IMR-90 (cell line): Measurements from ENCODE around the gene AFG1L. TPM values are rescaled to one million over a fixed set of nuclear protein-coding genes. Genes with fewer than 3 reads are reported as not detected.
A peak's percentile ranks its signal among the peaks of the same experiment; 100 is the strongest.

ENCODE experiments used
- ATAC-seq: fragments of 200-7000 bp; cut with Tn5 transposase; 2 replicates; pipeline ENCODE4 v1.9.1; 2020; ENCODE audit warnings: low read depth, mild to moderate bottlenecking, moderate library complexity
- BruUV-seq: library from RNA; stranded (reverse); fragments of 400-500 nt; replicated peaks from 2 replicates; lab custom pipeline; 2021; lab: Mats Ljungman, UMichigan
- CTCF ChIA-PET: fragments of 300-600 bp; formaldehyde crosslinking; extraction: SDS; loops from one replicate; lab custom pipeline; 2021; ENCODE audit warnings: antibody characterized with exemption; lab: Yijun Ruan, JAX
- POLR2A ChIA-PET: fragments of 300-600 bp; sonication (Branson Sonifier 250); formaldehyde crosslinking; loops from one replicate; lab custom pipeline; 2022; ENCODE audit warnings: antibody characterized with exemption; ENCODE audit not compliant: unreplicated experiment; lab: Charles Lee
- DNase-seq: peaks from one replicate; pipeline ENCODE4 v3.0.0; 2013
- H2AFZ ChIP-seq: replicated peaks from 2 replicates; pipeline ENCODE3; 2013; ENCODE audit warnings: low read length, mild to moderate bottlenecking; ENCODE audit not compliant: poor library complexity
- H2AK5ac ChIP-seq: 2 replicates; pipeline ENCODE4 v1.6.1; 2013; ENCODE audit warnings: low read depth, low read length, inconsistent platforms
- H2AK9ac ChIP-seq: replicated peaks from 2 replicates; pipeline ENCODE3; 2013; ENCODE audit warnings: mild to moderate bottlenecking, low read depth, low read length, moderate library complexity; ENCODE audit not compliant: poor library complexity
- H2BK120ac ChIP-seq: 2 replicates; pipeline ENCODE4 v1.6.1; 2013; ENCODE audit warnings: low read depth, low read length, inconsistent platforms
- H2BK15ac ChIP-seq: 3 replicates; pipeline ENCODE4 v1.6.1; 2013; ENCODE audit warnings: low read depth, low read length, inconsistent platforms
- H2BK20ac ChIP-seq: 2 replicates; pipeline ENCODE4 v1.6.1; 2013; ENCODE audit warnings: low read depth, mild to moderate bottlenecking, inconsistent platforms, low read length, moderate library complexity
- H2BK5ac ChIP-seq: 2 replicates; pipeline ENCODE4 v1.6.1; 2013; ENCODE audit warnings: mild to moderate bottlenecking, low read depth, low read length, inconsistent platforms; ENCODE audit not compliant: poor library complexity, severe bottlenecking
- H3K14ac ChIP-seq: replicated peaks from 2 replicates; pipeline ENCODE4 v1.6.1; 2013; ENCODE audit warnings: low read depth, low read length, inconsistent platforms
- H3K18ac ChIP-seq: 2 replicates; pipeline ENCODE4 v1.6.1; 2013; ENCODE audit warnings: low read depth, low read length, control low read depth
- H3K23ac ChIP-seq: 2 replicates; pipeline ENCODE4 v1.6.1; 2013; ENCODE audit warnings: low read depth, low read length, inconsistent platforms
- H3K27ac ChIP-seq: 2 replicates; pipeline ENCODE4 v1.5.1; 2013; ENCODE audit warnings: mild to moderate bottlenecking, control low read depth, low read length; ENCODE audit not compliant: insufficient read depth
- H3K27me3 ChIP-seq: 2 replicates; pipeline ENCODE4 v1.6.1; 2013; ENCODE audit warnings: low read length; ENCODE audit not compliant: control insufficient read depth, insufficient read depth
- H3K36me3 ChIP-seq: 2 replicates; pipeline ENCODE4 v1.6.1; 2013; ENCODE audit warnings: low read length, mixed read lengths; ENCODE audit not compliant: control insufficient read depth, insufficient read depth
- H3K4ac ChIP-seq: 2 replicates; pipeline ENCODE4 v1.6.1; 2013; ENCODE audit warnings: low read depth, low read length, inconsistent platforms
- H3K4me1 ChIP-seq: 2 replicates; pipeline ENCODE4 v1.6.1; 2013; ENCODE audit warnings: low read length, mixed read lengths; ENCODE audit not compliant: control insufficient read depth, insufficient read depth
- H3K4me2 ChIP-seq: 2 replicates; pipeline ENCODE4 v1.6.1; 2013; ENCODE audit warnings: low read depth, mild to moderate bottlenecking, control low read depth, low read length, moderate library complexity
- H3K4me3 ChIP-seq: 2 replicates; pipeline ENCODE4 v1.5.1; 2013; ENCODE audit warnings: low read depth, mild to moderate bottlenecking, control low read depth, low read length, moderate library complexity; ENCODE audit not compliant: insufficient read depth
- H3K56ac ChIP-seq: 2 replicates; pipeline ENCODE4 v1.6.1; 2013; ENCODE audit warnings: low read length, inconsistent platforms; ENCODE audit not compliant: insufficient read depth; ENCODE audit errors: extremely low read depth
- H3K79me1 ChIP-seq, 2 experiments: 2 replicates each; pipeline ENCODE4 v1.6.1; 2013; ENCODE audit warnings: low read length in 2 of 2, inconsistent platforms in 1 of 2, low read depth in 1 of 2
- H3K9ac ChIP-seq: 2 replicates; pipeline ENCODE4 v1.6.1; 2013; ENCODE audit warnings: low read depth, low read length, control low read depth
- H3K9me1 ChIP-seq: 2 replicates; pipeline ENCODE4 v1.6.1; 2013; ENCODE audit warnings: low read length, inconsistent platforms; ENCODE audit not compliant: insufficient read depth
- H3K9me3 ChIP-seq: 2 replicates; pipeline ENCODE4 v1.6.1; 2013; ENCODE audit warnings: low read length; ENCODE audit not compliant: control insufficient read depth, insufficient read depth
- H4K20me1 ChIP-seq: 2 replicates; pipeline ENCODE4 v1.6.1; 2013; ENCODE audit warnings: low read length, inconsistent platforms; ENCODE audit not compliant: insufficient read depth
- H4K5ac ChIP-seq: 2 replicates; pipeline ENCODE4 v1.6.1; 2013; ENCODE audit warnings: mild to moderate bottlenecking, low read depth, low read length, control low read depth
- H4K8ac ChIP-seq, 2 experiments: 2 replicates each; pipeline ENCODE4 v1.6.1; 2013; ENCODE audit warnings: low read depth in 2 of 2, low read length in 2 of 2, control low read depth in 1 of 2, inconsistent platforms in 1 of 2
- H4K91ac ChIP-seq: 2 replicates; pipeline ENCODE4 v1.6.1; 2013; ENCODE audit warnings: low read depth, low read length, inconsistent platforms; ENCODE audit not compliant: insufficient read depth
- BHLHE40 ChIP-seq: fragments of 150-350 bp; IDR thresholded peaks from 2 replicates; pipeline ENCODE4 v1.6.1; 2016; ENCODE audit warnings: mild to moderate bottlenecking, low read depth, low read length
- CEBPB ChIP-seq: IDR thresholded peaks from 2 replicates; pipeline ENCODE4 v1.6.1; 2012; ENCODE audit warnings: low read depth, low read length, improper control_type of control experiment
- RFX5 ChIP-seq: IDR thresholded peaks from 2 replicates; pipeline ENCODE4 v1.8.0; 2012; ENCODE audit warnings: low read depth, mild to moderate bottlenecking, low read length, moderate library complexity
- WGBS, 2 experiments: methylation state at CpG; one replicate each; pipeline versions ENCODE4 v1.1.5 to v1.1.7; 2013; ENCODE audit warnings: missing lambda C conversion rate in 2 of 2; ENCODE audit not compliant: insufficient read length in 1 of 2; ENCODE audit errors: extremely low coverage in 2 of 2; 5-methylcytosine and 5-hydroxymethylcytosine counted together
- dilution Hi-C: fragments of 300-500 bp; cut with HindIII; formaldehyde crosslinking; loops from one replicate; pipeline ENCODE4 v1.14.3; 2018; ENCODE audit warnings: low sequenced_read_pairs; ENCODE audit not compliant: unreplicated experiment
- in situ Hi-C: fragments of 300-500 bp; cut with MboI; formaldehyde crosslinking; loops from 3 replicates; pipeline ENCODE4 v1.14.3; 2019; ENCODE audit warnings: low sequenced_read_pairs, inconsistent platforms, mixed read lengths
- intact Hi-C: fragments of 100-400 bp; cut with micrococcal nuclease; formaldehyde crosslinking; loops from 2 replicates; pipeline ENCODE4 v1.10.0; 2022
- polyA plus RNA-seq, 3 experiments: library from polyadenylated mRNA; depleted of rRNA; stranded (reverse); fragments of >200 nt; gene quantifications; 2 replicates each; pipeline ENCODE4 v1.2.3, GENCODE V29; 2012; ENCODE audit warnings: low replicate concordance in 1 of 3
- total RNA-seq: library from RNA; depleted of rRNA; stranded (reverse); fragments of >200 nt; gene quantifications from 2 replicates; pipeline ENCODE4 v1.2.3, GENCODE V29; 2012
- TF ChIP-seq, protein P1 (sequence below): conservative IDR thresholded peaks from 2 replicates; pipeline ENCODE4 v1.5.1; 2012; ENCODE audit warnings: mild to moderate bottlenecking, low read depth, low read length, improper control_type of control experiment
- TF ChIP-seq, protein P2 (sequence below): fragments of 150-350 bp; IDR thresholded peaks from 2 replicates; pipeline ENCODE4 v1.6.1; 2016; ENCODE audit warnings: low read depth, mild to moderate bottlenecking, low read length, moderate library complexity, borderline replicate concordance

The AFG1L gene
- total and polyA plus RNA-seq, 2 of the 4 experiments (the other 2 are of a cell fraction) = 1.0 to 2.0 TPM

DNA sequence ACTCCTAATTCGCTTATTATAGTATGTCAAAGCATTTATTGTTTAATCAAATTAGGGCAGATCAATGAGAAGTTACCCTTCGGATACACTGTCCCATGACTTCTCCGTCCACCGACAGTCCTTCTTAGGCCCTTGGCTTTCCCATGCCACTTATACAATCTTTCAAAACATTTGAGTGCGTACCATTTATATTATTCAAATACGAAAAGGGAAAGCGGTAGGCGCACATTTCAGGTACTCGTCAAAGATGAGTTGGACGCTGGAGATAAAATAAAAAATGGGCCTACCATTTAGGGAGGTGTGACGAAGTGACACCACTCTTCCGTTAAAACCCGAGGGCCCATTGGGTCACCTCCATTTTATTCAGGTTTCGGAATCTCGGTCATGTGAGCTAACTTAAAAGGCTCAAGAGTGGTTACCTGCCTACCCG is 542 bp upstream of the AFG1L start:
- H3K18ac ChIP-seq = peak overlapping the region; percentile 30; the same call in 1 of the 2 replicates
- no peaks in the 10 kb centered on the region for H3K27me3 ChIP-seq
- H3K27ac ChIP-seq = peak overlapping the region; percentile 95
- peaks cover 8 to 13% of the 10 kb centered on the region in 2 experiments for H3K79me1 ChIP-seq
- 0 out of 2 replicates have a peak overlapping the region, but pooled peaks have one; percentile 36 for H2BK120ac ChIP-seq
- H3K4me1 ChIP-seq = no peaks in the 10 kb centered on the region
- in situ Hi-C loops = no loop called here
- dilution Hi-C loops = no loop called here
- 10% methylated on average over 6 of the region's 16 CpGs; no CpG with 5 or more reads in 1 of the 2 experiments for WGBS, 2 experiments
- peak overlapping the region; percentile 91 for H3K9ac ChIP-seq
- peak overlapping the region; percentile 95 to 100 for H4K8ac ChIP-seq
- intact Hi-C loops = loop anchor here (1.0 kb wide), 1 partner anchor 33 kb away; the partner anchor contains the start of gene SNX3
- peak overlapping the region; percentile 72; the same call in 2 of the 3 replicates for H2BK15ac ChIP-seq
- ChIA-PET POLR2A (no interaction called here), CTCF (interaction anchor here (0.6 kb wide), 1 partner anchor 412 kb away, joined by 3 read pairs; no protein-coding TSS in a partner anchor)
- peak overlapping the region; percentile 98 for H2AFZ ChIP-seq
- H3K23ac ChIP-seq = peak overlapping the region; percentile 77; the same call in 1 of the 2 replicates
- H3K56ac ChIP-seq = peak overlapping the region; percentile 81; the same call in 1 of the 2 replicates
- peak overlapping the region; percentile 75 for H3K4me3 ChIP-seq
- peak overlapping the region; percentile 58 for H2AK9ac ChIP-seq
- no peak overlapping the region for H2AK5ac ChIP-seq
- H4K5ac ChIP-seq = peak overlapping the region; percentile 82
- DNase-seq = no peak
- no peaks in the 10 kb centered on the region for H3K9me3 ChIP-seq
- BruUV-seq = no TSS peak
- peak; percentile 4; the same call in 1 of the 2 replicates for ATAC-seq
- peak overlapping the region; percentile 71 for H3K4me2 ChIP-seq
- no peaks in the 10 kb centered on the region for H4K20me1 ChIP-seq
- H2BK20ac ChIP-seq = no peak overlapping the region
- H3K9me1 ChIP-seq = no peaks in the 10 kb centered on the region
- H3K36me3 ChIP-seq = no peaks in the 10 kb centered on the region
- H3K4ac ChIP-seq = peak overlapping the region; percentile 87
- H3K14ac ChIP-seq = peak overlapping the region; percentile 86
- H4K91ac ChIP-seq = peak overlapping the region; percentile 84; the same call in 1 of the 2 replicates
- TF ChIP-seq BHLHE40 (no peak), RFX5 (no peak), CEBPB (no peak)
- TF ChIP-seq, protein P1, sequence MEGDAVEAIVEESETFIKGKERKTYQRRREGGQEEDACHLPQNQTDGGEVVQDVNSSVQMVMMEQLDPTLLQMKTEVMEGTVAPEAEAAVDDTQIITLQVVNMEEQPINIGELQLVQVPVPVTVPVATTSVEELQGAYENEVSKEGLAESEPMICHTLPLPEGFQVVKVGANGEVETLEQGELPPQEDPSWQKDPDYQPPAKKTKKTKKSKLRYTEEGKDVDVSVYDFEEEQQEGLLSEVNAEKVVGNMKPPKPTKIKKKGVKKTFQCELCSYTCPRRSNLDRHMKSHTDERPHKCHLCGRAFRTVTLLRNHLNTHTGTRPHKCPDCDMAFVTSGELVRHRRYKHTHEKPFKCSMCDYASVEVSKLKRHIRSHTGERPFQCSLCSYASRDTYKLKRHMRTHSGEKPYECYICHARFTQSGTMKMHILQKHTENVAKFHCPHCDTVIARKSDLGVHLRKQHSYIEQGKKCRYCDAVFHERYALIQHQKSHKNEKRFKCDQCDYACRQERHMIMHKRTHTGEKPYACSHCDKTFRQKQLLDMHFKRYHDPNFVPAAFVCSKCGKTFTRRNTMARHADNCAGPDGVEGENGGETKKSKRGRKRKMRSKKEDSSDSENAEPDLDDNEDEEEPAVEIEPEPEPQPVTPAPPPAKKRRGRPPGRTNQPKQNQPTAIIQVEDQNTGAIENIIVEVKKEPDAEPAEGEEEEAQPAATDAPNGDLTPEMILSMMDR = no peak
- TF ChIP-seq, protein P2, sequence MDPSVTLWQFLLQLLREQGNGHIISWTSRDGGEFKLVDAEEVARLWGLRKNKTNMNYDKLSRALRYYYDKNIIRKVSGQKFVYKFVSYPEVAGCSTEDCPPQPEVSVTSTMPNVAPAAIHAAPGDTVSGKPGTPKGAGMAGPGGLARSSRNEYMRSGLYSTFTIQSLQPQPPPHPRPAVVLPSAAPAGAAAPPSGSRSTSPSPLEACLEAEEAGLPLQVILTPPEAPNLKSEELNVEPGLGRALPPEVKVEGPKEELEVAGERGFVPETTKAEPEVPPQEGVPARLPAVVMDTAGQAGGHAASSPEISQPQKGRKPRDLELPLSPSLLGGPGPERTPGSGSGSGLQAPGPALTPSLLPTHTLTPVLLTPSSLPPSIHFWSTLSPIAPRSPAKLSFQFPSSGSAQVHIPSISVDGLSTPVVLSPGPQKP = no peak
- peak overlapping the region; percentile 93 for H2BK5ac ChIP-seq
